Smooth muscle cell of the coronary artery (primary cell): ENCODE results near the gene STMND1. TPM values are rescaled to one million over a fixed set of nuclear protein-coding genes. Genes with fewer than 3 reads are reported as not detected.

Experiments
- total RNA-seq: library from RNA; depleted of rRNA; stranded (reverse); fragments of >200 nt; gene quantifications from 2 replicates; pipeline ENCODE4 v1.2.3, GENCODE V29; 2014; ENCODE audit warnings: low replicate concordance

The STMND1 gene
- total RNA-seq: not detected in 2 replicates

DNA sequence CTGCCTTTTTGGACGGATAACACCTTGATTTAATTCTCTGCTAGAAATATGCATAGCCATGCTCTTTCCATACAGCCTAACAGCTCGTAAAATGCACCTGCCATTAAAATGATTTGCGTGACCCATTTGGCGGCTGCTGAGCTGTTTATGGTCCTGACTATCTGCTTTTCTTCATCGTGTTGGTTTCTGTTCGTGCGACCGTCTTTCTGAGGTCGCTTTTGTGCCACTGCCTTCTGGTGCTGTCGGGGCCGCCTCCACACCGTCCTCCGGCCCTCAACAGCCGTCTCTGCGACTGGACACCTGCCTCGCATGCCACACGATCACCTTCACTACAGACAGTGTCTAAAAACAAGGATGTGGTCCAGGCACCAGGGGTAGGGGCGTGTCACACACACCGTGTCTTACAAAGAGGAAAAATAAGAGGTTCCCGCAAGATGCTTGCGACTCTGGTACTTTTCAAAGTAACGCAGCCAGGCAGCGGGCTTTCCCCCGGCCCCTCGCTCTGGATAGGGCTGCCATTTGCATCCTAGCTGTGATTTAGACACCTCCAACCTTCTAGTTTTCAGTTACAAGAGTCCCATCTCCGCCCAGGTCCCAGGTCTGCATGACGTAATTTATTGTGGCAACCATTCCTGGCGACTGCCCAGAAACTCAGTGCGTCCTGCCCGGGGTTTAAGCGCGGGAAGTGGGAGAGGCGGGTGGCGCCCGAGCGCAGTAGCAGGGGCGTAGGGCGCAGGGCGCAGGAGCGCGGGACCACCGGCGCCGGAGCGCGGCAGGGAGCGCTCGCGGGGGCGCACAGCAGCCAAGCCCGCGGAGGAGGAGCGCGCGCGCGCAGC, at the start of gene STMND1:
TSS of gene STMND1 (plus strand) at position 629 of the 836 bp plus-strand sequence. CDS start 208 bp downstream, outside the sequence.

Other genes with a start within 250 kb of the STMND1 start
- 0.23 and 12.9 TPM in 2 replicates for gene RBM24, start 179.3 kb downstream of the STMND1 start, total RNA-seq